ENCODE data around the gene TRMT5. TPM values are rescaled to one million over a fixed set of nuclear protein-coding genes. Genes with fewer than 3 reads are reported as not detected.

Gene TRMT5
- total and polyA plus RNA-seq, 2 of the 4 experiments (the other 2 are of a cell fraction): 5.0 to 10.4 TPM

- no peaks in the 10 kb centered on the region for H3K36me3 ChIP-seq (ENCODE audit: control insufficient read depth, insufficient read depth, low read length)
- no peak overlapping the region for H2AK9ac ChIP-seq (replicated peaks; ENCODE audit: low read depth, low read length, poor library complexity)
- no peaks in the 10 kb centered on the region for H3K27me3 ChIP-seq (ENCODE audit: control insufficient read depth, insufficient read depth, low read length)
- no peaks in the 10 kb centered on the region; the same call in 1 of the 2 replicates for H3K4me1 ChIP-seq (ENCODE audit: control insufficient read depth, insufficient read depth, low read length)
- H3K9me3 ChIP-seq (ENCODE audit: control insufficient read depth, insufficient read depth, low read length): peaks cover 20% of the 10 kb centered on the region
- H3K4me3 ChIP-seq (ENCODE audit: insufficient read depth, low read depth, low read length): no peak overlapping the region
- H3K79me1 ChIP-seq (ENCODE audit: low read depth in 1 of 2, low read length in 2 of 2): peaks cover 13 to 25% of the 10 kb centered on the region in 2 experiments
- in situ Hi-C loops (cut with MboI; ENCODE audit: low sequenced_read_pairs) (no loop called here), dilution Hi-C loops (cut with HindIII; ENCODE audit: low sequenced_read_pairs, unreplicated experiment) (no loop called here), intact Hi-C loops (cut with micrococcal nuclease) (no loop called here)
- ATAC-seq (ENCODE audit: low read depth) (no peak), DNase-seq (no peak)
- CTCF ChIA-PET: no interaction called here
- no peak overlapping the region for H3K27ac ChIP-seq (ENCODE audit: insufficient read depth, low read length)
- H3K23ac ChIP-seq (ENCODE audit: low read depth, low read length): no peak overlapping the region
- H4K20me1 ChIP-seq (ENCODE audit: insufficient read depth, low read length): no peaks in the 10 kb centered on the region
- POLR2A ChIA-PET (ENCODE audit: unreplicated experiment): no interaction called here
- TF ChIP-seq CHD1 (IDR thresholded peaks at IDR 0.05; ENCODE audit: low read depth, low read length): no peak
- H4K8ac ChIP-seq (ENCODE audit: low read depth in 2 of 2, low read length in 2 of 2): no peak overlapping the region
- no TSS peak for BruUV-seq (replicated peaks)
- H3K14ac ChIP-seq (replicated peaks; ENCODE audit: low read depth, low read length): no peak overlapping the region
- H3K4me2 ChIP-seq (ENCODE audit: low read depth, low read length): no peak overlapping the region
- no peak overlapping the region for H3K18ac ChIP-seq (ENCODE audit: low read depth, low read length)
- no peak overlapping the region for H2AK5ac ChIP-seq (ENCODE audit: low read depth, low read length)
- H3K9me1 ChIP-seq (ENCODE audit: insufficient read depth, low read length): no peaks in the 10 kb centered on the region
- H4K91ac ChIP-seq (ENCODE audit: insufficient read depth, low read depth, low read length): no peak overlapping the region
- no peak overlapping the region for H2BK120ac ChIP-seq (ENCODE audit: low read depth, low read length)
- no peak overlapping the region for H3K4ac ChIP-seq (ENCODE audit: low read depth, low read length)
- H4K5ac ChIP-seq (ENCODE audit: low read depth, low read length): no peak overlapping the region
- no CpG with 5 or more reads among the region's 4 CpGs for WGBS, 2 experiments (ENCODE audit: extremely low coverage in 2 of 2, insufficient read length in 1 of 2)
- no peak overlapping the region for H2BK5ac ChIP-seq (ENCODE audit: low read depth, low read length, poor library complexity, severe bottlenecking)
- no peak overlapping the region for H2BK20ac ChIP-seq (ENCODE audit: low read depth, low read length)
- no peak overlapping the region for H2AFZ ChIP-seq (replicated peaks; ENCODE audit: low read length, poor library complexity)
- no peak overlapping the region for H2BK15ac ChIP-seq (ENCODE audit: low read depth, low read length)
- no peak overlapping the region for H3K9ac ChIP-seq (ENCODE audit: low read depth, low read length)
- no peak overlapping the region for H3K56ac ChIP-seq (ENCODE audit: extremely low read depth, insufficient read depth, low read length)
These were observed 24.7 kb downstream of the TRMT5 start for GRCh38 chr14:60956202-60956601.

All from IMR-90 (cell line).